ENCODE measurements around the gene PRKCG.
"Not testable (repeated sequence)": the region's sequence is repeated elsewhere in the genome, so short reads cannot be mapped to it uniquely, and the experiment has no call there.

DNA sequence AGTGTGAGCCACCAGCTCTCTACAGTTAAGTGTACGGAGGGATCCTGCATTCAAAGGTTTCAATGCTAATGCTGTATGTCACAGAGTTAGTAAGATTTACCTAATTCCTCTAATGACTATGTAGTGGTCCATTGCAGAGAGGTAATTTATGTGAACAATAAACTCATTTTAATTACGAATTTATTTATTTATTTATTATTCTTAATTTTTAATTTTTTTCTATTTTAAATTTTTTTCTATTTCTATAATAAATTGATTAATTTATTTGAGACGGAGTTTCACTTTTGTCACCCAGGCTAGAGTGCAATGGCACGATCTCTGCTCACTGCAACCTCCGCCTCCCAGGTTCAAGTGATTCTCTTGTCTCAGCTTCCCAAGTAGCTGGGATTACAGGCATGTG lies 66.6 kb downstream of the PRKCG start:
- not testable (repeated sequence) for TF ChIP-seq POLR2A (IDR thresholded peaks at IDR 0.05; ENCODE audit: borderline replicate concordance, extremely low read depth, insufficient read depth, insufficient read length); RAD21 (IDR thresholded peaks at IDR 0.05; ENCODE audit: low read depth); POLR2AphosphoS5 (IDR thresholded peaks at IDR 0.05; ENCODE audit: low read depth, low read length); EZH2 (IDR thresholded peaks at IDR 0.05)
- TF ChIP-seq, protein P1, sequence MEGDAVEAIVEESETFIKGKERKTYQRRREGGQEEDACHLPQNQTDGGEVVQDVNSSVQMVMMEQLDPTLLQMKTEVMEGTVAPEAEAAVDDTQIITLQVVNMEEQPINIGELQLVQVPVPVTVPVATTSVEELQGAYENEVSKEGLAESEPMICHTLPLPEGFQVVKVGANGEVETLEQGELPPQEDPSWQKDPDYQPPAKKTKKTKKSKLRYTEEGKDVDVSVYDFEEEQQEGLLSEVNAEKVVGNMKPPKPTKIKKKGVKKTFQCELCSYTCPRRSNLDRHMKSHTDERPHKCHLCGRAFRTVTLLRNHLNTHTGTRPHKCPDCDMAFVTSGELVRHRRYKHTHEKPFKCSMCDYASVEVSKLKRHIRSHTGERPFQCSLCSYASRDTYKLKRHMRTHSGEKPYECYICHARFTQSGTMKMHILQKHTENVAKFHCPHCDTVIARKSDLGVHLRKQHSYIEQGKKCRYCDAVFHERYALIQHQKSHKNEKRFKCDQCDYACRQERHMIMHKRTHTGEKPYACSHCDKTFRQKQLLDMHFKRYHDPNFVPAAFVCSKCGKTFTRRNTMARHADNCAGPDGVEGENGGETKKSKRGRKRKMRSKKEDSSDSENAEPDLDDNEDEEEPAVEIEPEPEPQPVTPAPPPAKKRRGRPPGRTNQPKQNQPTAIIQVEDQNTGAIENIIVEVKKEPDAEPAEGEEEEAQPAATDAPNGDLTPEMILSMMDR (IDR thresholded peaks at IDR 0.05 in 2 of 3, conservative IDR thresholded peaks at IDR 0.05 in 1 of 3; ENCODE audit: borderline replicate concordance in 1 of 3, insufficient read depth in 1 of 3, low read depth in 2 of 3, low read length in 2 of 3) = not testable (repeated sequence)
- TF ChIP-seq, protein P2, sequence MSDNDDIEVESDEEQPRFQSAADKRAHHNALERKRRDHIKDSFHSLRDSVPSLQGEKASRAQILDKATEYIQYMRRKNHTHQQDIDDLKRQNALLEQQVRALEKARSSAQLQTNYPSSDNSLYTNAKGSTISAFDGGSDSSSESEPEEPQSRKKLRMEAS (IDR thresholded peaks at IDR 0.05) = not testable (repeated sequence)
